ENCODE measurements around the gene YLPM1.

- TF ChIP-seq CTCF (IDR thresholded peaks at IDR 0.05): no peak
- no peak for TF ChIP-seq EZH2 (IDR thresholded peaks at IDR 0.05)
These were observed 49.8 kb upstream of the YLPM1 start for GRCh38 chr14:74713395-74713735.

Data from neural progenitor cell (in vitro differentiated cells).